ENCODE measurements around the gene SPTB.

SPTB gene

GRCh38 chr14:64789696-64790095 lies 90.0 kb downstream of the SPTB start:
- DNase-seq (ENCODE audit: low read depth) = no peak

- no peak for DNase-seq (ENCODE audit: low read depth)
Observed at GRCh38 chr14:64788706-64789105, 91.0 kb downstream of the SPTB start.

- no peak for DNase-seq (ENCODE audit: low read depth)
Observed at GRCh38 chr14:64787619-64788018, 92.1 kb downstream of the SPTB start.

GRCh38 chr14:64786296-64787149 lies 93.2 kb downstream of the SPTB start:
- no peak for DNase-seq (ENCODE audit: low read depth)

- DNase-seq (ENCODE audit: low read depth) = no peak
Observed at GRCh38 chr14:64784006-64784405, 95.7 kb downstream of the SPTB start.

GRCh38 chr14:64782196-64782595 lies 97.5 kb downstream of the SPTB start:
- no peak for DNase-seq (ENCODE audit: low read depth)

GRCh38 chr14:64779472-64779871 lies 100.2 kb downstream of the SPTB start:
- no peak for DNase-seq (ENCODE audit: low read depth)

- no peak for DNase-seq (ENCODE audit: low read depth)
Observed at GRCh38 chr14:64778104-64778754, 101.5 kb downstream of the SPTB start.

GRCh38 chr14:64777461-64777860 lies 102.2 kb downstream of the SPTB start:
- DNase-seq (ENCODE audit: low read depth) = no peak

GRCh38 chr14:64775081-64775777 lies 104.5 kb downstream of the SPTB start:
- no peak for DNase-seq (ENCODE audit: low read depth)

- DNase-seq (ENCODE audit: low read depth) = no peak
Observed at GRCh38 chr14:64774272-64774671, 105.4 kb downstream of the SPTB start.

- no peak for DNase-seq (ENCODE audit: low read depth)
Observed at GRCh38 chr14:64773577-64773976, 106.1 kb downstream of the SPTB start.

GRCh38 chr14:64773046-64773445 lies 106.7 kb downstream of the SPTB start:
- no peak for DNase-seq (ENCODE audit: low read depth)

- no peak for DNase-seq (ENCODE audit: low read depth)
Observed at GRCh38 chr14:64772397-64772950, 107.2 kb downstream of the SPTB start.

- DNase-seq (ENCODE audit: low read depth) = no peak
Observed at GRCh38 chr14:64771161-64771560, 108.5 kb downstream of the SPTB start.

- no peak for DNase-seq (ENCODE audit: low read depth)
Observed at GRCh38 chr14:64770751-64771150, 109.0 kb downstream of the SPTB start.

- DNase-seq (ENCODE audit: low read depth) = no peak
Observed at GRCh38 chr14:64769096-64770020, 110.3 kb downstream of the SPTB start.

GRCh38 chr14:64768401-64769095 lies 111.2 kb downstream of the SPTB start:
- no peak for DNase-seq (ENCODE audit: low read depth)

- no peak for DNase-seq (ENCODE audit: low read depth)
Observed at GRCh38 chr14:64767215-64767964, 112.3 kb downstream of the SPTB start.

Measured in CMK (cell line).